Measurements from ENCODE around the gene XG.
"Not testable (repeated sequence)": the region's sequence is repeated elsewhere in the genome, so short reads cannot be mapped to it uniquely, and the experiment has no call there.

Gene XG

GRCh38 chrX:2781698-2782097, 29.9 kb downstream of the XG start:
- no peak for DNase-seq

- no peak for DNase-seq
Measured at GRCh38 chrX:2782171-2782570, 30.3 kb downstream of the XG start.

GRCh38 chrX:2782778-2783177, 30.9 kb downstream of the XG start:
- DNase-seq = no peak

GRCh38 chrX:2784026-2784425, 32.2 kb downstream of the XG start:
- DNase-seq = no peak

GRCh38 chrX:2785538-2785937, 33.7 kb downstream of the XG start:
- no peak for DNase-seq

- DNase-seq = no peak
Measured at GRCh38 chrX:2788980-2789379, 37.1 kb downstream of the XG start.

GRCh38 chrX:2789569-2789968, 37.7 kb downstream of the XG start:
- DNase-seq = no peak

GRCh38 chrX:2793752-2794151, 41.9 kb downstream of the XG start:
- no peak for DNase-seq

GRCh38 chrX:2794336-2794735, 42.5 kb downstream of the XG start:
- no peak for DNase-seq

GRCh38 chrX:2796808-2797207, 45.0 kb downstream of the XG start:
- DNase-seq = not testable (repeated sequence)

GRCh38 chrX:2799369-2799768, 47.5 kb downstream of the XG start:
- no peak for DNase-seq

GRCh38 chrX:2799980-2800379, 48.1 kb downstream of the XG start:
- not testable (repeated sequence) for DNase-seq

- DNase-seq = no peak
Measured at GRCh38 chrX:2801223-2801622, 49.4 kb downstream of the XG start.

- DNase-seq = not testable (repeated sequence)
Measured at GRCh38 chrX:2802376-2803090, 50.7 kb downstream of the XG start.

GRCh38 chrX:2803486-2803885, 51.6 kb downstream of the XG start:
- DNase-seq = not testable (repeated sequence)

- not testable (repeated sequence) for DNase-seq
Measured at GRCh38 chrX:2804106-2804843, 52.4 kb downstream of the XG start.

- DNase-seq = not testable (repeated sequence)
Measured at GRCh38 chrX:2804858-2805257, 53.0 kb downstream of the XG start.

GRCh38 chrX:2811271-2811670, 59.4 kb downstream of the XG start:
- DNase-seq = no peak

GRCh38 chrX:2812161-2812907, 60.5 kb downstream of the XG start:
- not testable (repeated sequence) for DNase-seq

- DNase-seq = no peak
Measured at GRCh38 chrX:2817036-2817435, 65.2 kb downstream of the XG start.

GRCh38 chrX:2819345-2820135, 67.7 kb downstream of the XG start:
- DNase-seq = no peak

- DNase-seq = no peak
Measured at GRCh38 chrX:2820136-2820771, 68.4 kb downstream of the XG start.
